GM23248 (cell line): ENCODE data around the gene SCRN3. TPM values are rescaled to one million over a fixed set of nuclear protein-coding genes. Genes with fewer than 3 reads are reported as not detected.
A peak's percentile ranks its signal among the peaks of the same experiment; 100 is the strongest.
"Not testable (repeated sequence)": the region's sequence is repeated elsewhere in the genome, so short reads cannot be mapped to it uniquely, and the experiment has no call there.

ENCODE experiments used
- DNase-seq: peaks from one replicate; pipeline ENCODE4 v3.0.0-alpha.2; 2015
- H2AFZ ChIP-seq: fragments of 200-600 bp; sonication (generic); 2 replicates; pipeline ENCODE4 v1.6.1; 2016; ENCODE audit warnings: antibody characterized with exemption
- H3F3A ChIP-seq: fragments of 200-600 bp; sonication (generic); 2 replicates; pipeline ENCODE4 v1.6.1; 2016; ENCODE audit warnings: mild to moderate bottlenecking, antibody characterized with exemption, mixed run types; ENCODE audit not compliant: insufficient read depth
- H3K27ac ChIP-seq: fragments of 200-600 bp; sonication (generic); 2 replicates; pipeline ENCODE4 v1.5.1; 2016; ENCODE audit warnings: mild to moderate bottlenecking
- H3K27me3 ChIP-seq: fragments of 200-600 bp; sonication (generic); replicated peaks from 2 replicates; pipeline ENCODE4 v1.6.1; 2016; ENCODE audit warnings: mild to moderate bottlenecking; ENCODE audit not compliant: insufficient read depth
- H3K36me3 ChIP-seq: fragments of 200-600 bp; sonication (generic); 2 replicates; pipeline ENCODE4 v1.6.1; 2016; ENCODE audit warnings: low read depth, mild to moderate bottlenecking
- H3K4me1 ChIP-seq: fragments of 200-600 bp; sonication (generic); 2 replicates; pipeline ENCODE4 v1.6.1; 2016; ENCODE audit warnings: mild to moderate bottlenecking; ENCODE audit not compliant: insufficient read depth
- H3K4me2 ChIP-seq: fragments of 200-600 bp; sonication (generic); one replicate; pipeline ENCODE4 v1.6.1; 2016; ENCODE audit warnings: mild to moderate bottlenecking; ENCODE audit not compliant: unreplicated experiment
- H3K4me3 ChIP-seq: fragments of 200-600 bp; sonication (generic); 2 replicates; pipeline ENCODE4 v1.5.1; 2016; ENCODE audit warnings: mild to moderate bottlenecking
- H3K79me2 ChIP-seq: fragments of 200-600 bp; sonication (generic); 2 replicates; pipeline ENCODE4 v1.6.1; 2016; ENCODE audit warnings: mild to moderate bottlenecking; ENCODE audit not compliant: insufficient read depth
- H3K9ac ChIP-seq: fragments of 200-600 bp; sonication (generic); 2 replicates; pipeline ENCODE4 v1.6.1; 2016; ENCODE audit warnings: mild to moderate bottlenecking
- H3K9me2 ChIP-seq: fragments of 200-600 bp; sonication (generic); 2 replicates; pipeline ENCODE4 v1.6.1; 2016; ENCODE audit warnings: mixed run types, mild to moderate bottlenecking, moderate library complexity; ENCODE audit not compliant: insufficient read depth
- H3K9me3 ChIP-seq: fragments of 200-600 bp; sonication (generic); one replicate; pipeline ENCODE4 v1.6.1; 2017; ENCODE audit warnings: low read depth
- H4K20me1 ChIP-seq: fragments of 200-600 bp; sonication (generic); 2 replicates; pipeline ENCODE4 v1.6.0; 2016; ENCODE audit not compliant: insufficient read depth
- EZH2 ChIP-seq: fragments of 200-600 bp; sonication (generic); IDR thresholded peaks from 2 replicates; pipeline ENCODE4 v1.6.1; 2018; ENCODE audit warnings: antibody characterized with exemption, mild to moderate bottlenecking; ENCODE audit not compliant: insufficient read depth, poor library complexity, severe bottlenecking
- EZH2phosphoT487 ChIP-seq: fragments of 200-600 bp; sonication (generic); IDR thresholded peaks from 2 replicates; pipeline ENCODE4 v1.6.1; 2018; ENCODE audit warnings: antibody characterized with exemption, moderate library complexity, mild to moderate bottlenecking, low read depth; ENCODE audit not compliant: insufficient read depth
- WGBS, 2 experiments: methylation state at CpG; one replicate each; pipeline ENCODE4 v1.1.6; 2015 to 2017; ENCODE audit warnings: low lambda C conversion rate in 2 of 2, low coverage in 1 of 2; ENCODE audit errors: missing lambda C conversion rate in 2 of 2; 5-methylcytosine and 5-hydroxymethylcytosine counted together
- in situ Hi-C: fragments of 300-500 bp; cut with MboI; formaldehyde crosslinking; loops from 2 replicates; pipeline ENCODE4 v1.15.0; 2020
- polyA plus RNA-seq: library from polyadenylated mRNA; unstranded; fragments of >200 nt; fragmentation: Nextera tagmentation; extraction: Ambion mirVana; gene quantifications from 2 replicates; pipeline ENCODE4 v1.2.1, GENCODE V29; 2016
- total RNA-seq: library from RNA; depleted of rRNA; stranded (reverse); fragments of >200 nt; shearing (Covaris generic); gene quantifications from 2 replicates; pipeline ENCODE4 v1.2.3, GENCODE V29; 2014

The SCRN3 gene
- total and polyA plus RNA-seq, 2 experiments from 2014 or later: 17.3 to 19.1 TPM

DNA sequence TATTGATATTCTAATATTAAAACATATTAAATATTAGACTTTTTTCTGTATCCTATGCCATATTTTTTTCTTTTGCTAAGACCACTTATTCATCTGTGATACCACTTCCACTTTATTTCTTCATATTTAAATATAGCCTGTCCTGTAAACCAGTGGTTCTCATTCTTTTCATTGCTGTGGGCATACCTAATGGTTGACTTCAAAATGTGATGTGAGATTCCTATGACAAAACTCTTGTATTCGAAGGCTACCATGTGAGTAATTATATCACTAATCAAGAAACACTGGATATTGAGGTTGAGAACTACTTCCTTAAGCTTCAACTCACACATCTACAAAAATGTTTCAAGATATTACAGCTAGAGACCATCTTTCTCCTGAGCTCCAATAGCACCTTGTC, 3.6 kb downstream of the SCRN3 start:
- Histone ChIP-seq H3K27me3 (no peaks in the 10 kb centered on the region), H3K4me2 (peak overlapping the region; percentile 3), H3K4me3 (no peak overlapping the region), H4K20me1 (no peaks in the 10 kb centered on the region), H3K9me2 (no peaks in the 10 kb centered on the region), H3K4me1 (peaks cover 7% of the 10 kb centered on the region), H3F3A (no peaks in the 10 kb centered on the region), H3K79me2 (peaks cover 16% of the 10 kb centered on the region), H3K9me3 (no peaks in the 10 kb centered on the region), H3K9ac (no peak overlapping the region), H3K27ac (no peak overlapping the region), H2AFZ (no peak overlapping the region), H3K36me3 (peaks cover 10% of the 10 kb centered on the region; the same call in 1 of the 2 replicates)
- DNase-seq: peak; percentile 41
- 65 to 85% methylated on average over 1 of the region's 1 CpG for WGBS, 2 experiments
- in situ Hi-C loops: no loop called here
- TF ChIP-seq EZH2 (no peak), EZH2phosphoT487 (no peak)

DNA sequence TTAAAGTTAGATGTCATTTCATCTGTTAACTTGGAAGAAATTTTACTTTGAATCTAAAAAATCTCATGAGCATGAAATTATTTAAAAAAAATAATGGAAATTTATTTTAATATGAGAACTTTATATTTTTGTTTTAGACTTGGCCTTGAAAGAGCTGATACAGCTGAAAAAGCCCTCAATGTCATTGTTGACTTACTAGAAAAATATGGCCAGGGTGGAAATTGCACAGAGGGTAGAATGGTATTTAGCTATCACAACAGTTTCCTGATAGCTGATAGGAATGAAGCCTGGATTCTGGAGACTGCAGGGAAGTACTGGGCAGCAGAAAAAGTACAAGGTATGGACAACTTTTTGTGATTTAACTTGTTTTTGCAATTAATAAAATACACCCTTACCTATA, 5.3 kb downstream of the SCRN3 start:
- in situ Hi-C loops: no loop called here

DNA sequence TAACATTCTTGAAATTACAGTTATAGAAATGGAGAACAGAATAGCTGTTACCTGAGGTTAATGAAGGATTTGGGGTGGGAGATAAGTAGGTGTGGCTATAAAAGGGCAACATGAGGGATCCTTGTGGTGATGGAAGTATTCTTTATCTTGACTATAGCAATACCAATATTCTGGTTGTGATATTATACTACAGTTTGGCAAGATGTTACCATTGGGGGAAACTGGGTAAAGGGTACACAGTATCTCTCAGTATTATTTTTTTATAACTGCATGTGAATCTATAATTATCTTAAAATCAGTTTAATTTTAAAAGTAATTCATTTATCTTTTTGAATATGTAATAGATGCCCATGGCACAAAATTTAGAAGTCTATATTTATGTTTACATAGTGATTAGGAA, 8.1 kb downstream of the SCRN3 start:
- Histone ChIP-seq H3K36me3 (peaks cover 10% of the 10 kb centered on the region; the same call in 1 of the 2 replicates), H3F3A (no peaks in the 10 kb centered on the region), H4K20me1 (no peaks in the 10 kb centered on the region), H3K9me2 (no peaks in the 10 kb centered on the region), H3K4me3 (no peak overlapping the region), H3K4me2 (no peak overlapping the region), H3K9ac (no peak overlapping the region), H3K9me3 (no peaks in the 10 kb centered on the region), H3K79me2 (no peaks in the 10 kb centered on the region), H3K4me1 (no peaks in the 10 kb centered on the region), H2AFZ (no peak overlapping the region), H3K27me3 (no peaks in the 10 kb centered on the region), H3K27ac (no peak overlapping the region)
- in situ Hi-C loops: no loop called here
- no peak for DNase-seq
- TF ChIP-seq EZH2phosphoT487: no peak
- no peak for TF ChIP-seq EZH2

More for the DNA sequence above, 5.3 kb downstream of the SCRN3 start:
- H3K79me2 ChIP-seq: no peaks in the 10 kb centered on the region
- H3K4me1 ChIP-seq: 0 out of 2 replicates have a peak, but pooled peaks cover 4% of the 10 kb centered on the region
- H3K27ac ChIP-seq: no peak overlapping the region
- no peaks in the 10 kb centered on the region for H3K27me3 ChIP-seq
- no peaks in the 10 kb centered on the region for H3F3A ChIP-seq
- no peaks in the 10 kb centered on the region for H4K20me1 ChIP-seq
- no peak for DNase-seq
- H3K9me2 ChIP-seq: no peaks in the 10 kb centered on the region
- H2AFZ ChIP-seq: no peak overlapping the region
- no peaks in the 10 kb centered on the region for H3K9me3 ChIP-seq
- TF ChIP-seq EZH2phosphoT487 (no peak), EZH2 (no peak)
- no peak overlapping the region for H3K4me3 ChIP-seq
- H3K4me2 ChIP-seq: no peak overlapping the region
- no peak overlapping the region for H3K9ac ChIP-seq
- peaks cover 10% of the 10 kb centered on the region; the same call in 1 of the 2 replicates for H3K36me3 ChIP-seq

DNA sequence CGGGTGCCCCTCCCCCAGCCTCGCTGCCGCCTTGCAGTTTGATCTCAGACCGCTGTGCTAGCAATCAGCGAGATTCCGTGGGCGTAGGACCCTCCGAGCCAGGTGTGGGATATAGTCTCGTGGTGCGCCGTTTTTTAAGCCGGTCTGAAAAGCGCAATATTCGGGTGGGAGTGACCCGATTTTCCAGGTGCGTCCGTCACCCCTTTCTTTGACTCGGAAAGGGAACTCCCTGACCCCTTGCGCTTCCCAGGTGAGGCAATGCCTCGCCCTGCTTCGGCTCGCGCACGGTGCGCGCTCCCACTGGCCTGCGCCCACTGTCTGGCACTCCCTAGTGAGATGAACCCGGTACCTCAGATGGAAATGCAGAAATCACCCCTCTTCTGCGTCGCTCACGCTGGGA, 14.5 kb downstream of the SCRN3 start:
- H3K27me3 ChIP-seq, in situ Hi-C loops, H3K4me1 ChIP-seq, H3K79me2 ChIP-seq, H3K36me3 ChIP-seq, H3F3A ChIP-seq, H4K20me1 ChIP-seq, H3K4me3 ChIP-seq, H3K4me2 ChIP-seq, H3K9me2 ChIP-seq, H3K9me3 ChIP-seq, H3K27ac ChIP-seq, H3K9ac ChIP-seq, DNase-seq, H2AFZ ChIP-seq: not testable (repeated sequence)
- 78 to 89% methylated on average over 7 to 9 of the region's 31 CpGs for WGBS, 2 experiments

DNA sequence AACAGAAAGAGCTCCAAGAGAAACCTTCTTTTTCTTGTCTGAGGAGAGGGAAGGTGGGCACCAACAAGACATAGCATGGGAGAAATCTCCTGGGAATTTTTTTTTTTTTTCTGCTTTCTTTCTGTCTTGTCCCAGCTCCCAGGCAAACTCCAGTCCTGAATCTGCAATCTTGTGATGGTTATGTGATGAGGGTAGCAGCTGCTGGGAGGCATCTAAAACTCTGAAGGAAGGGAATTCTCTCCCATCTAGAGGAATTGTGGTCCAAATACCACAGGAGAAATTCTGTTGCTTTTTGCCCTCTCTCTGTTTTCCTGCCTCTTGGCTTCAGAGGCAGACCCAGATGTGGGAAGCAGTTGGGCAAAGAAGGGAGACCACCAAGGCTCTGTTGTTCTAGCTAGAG, 16.7 kb downstream of the SCRN3 start:
- TF ChIP-seq EZH2 (no peak), EZH2phosphoT487 (no peak)
- Histone ChIP-seq H3K36me3 (no peaks in the 10 kb centered on the region), H3K9ac (no peak overlapping the region), H3K4me3 (no peak overlapping the region), H3K4me2 (no peak overlapping the region), H4K20me1 (no peaks in the 10 kb centered on the region), H3K9me2 (no peaks in the 10 kb centered on the region), H3K79me2 (no peaks in the 10 kb centered on the region), H2AFZ (no peak overlapping the region), H3K4me1 (no peaks in the 10 kb centered on the region), H3F3A (no peaks in the 10 kb centered on the region), H3K9me3 (no peaks in the 10 kb centered on the region), H3K27ac (no peak overlapping the region), H3K27me3 (no peaks in the 10 kb centered on the region)
- DNase-seq: no peak
- in situ Hi-C loops: no loop called here
